ENCODE measurements around the gene MEF2C. TPM values are rescaled to one million over a fixed set of nuclear protein-coding genes. Genes with fewer than 3 reads are reported as not detected.

MEF2C gene
- polyA plus RNA-seq, 3 donors = 32.0 to 89.3 (median 88.3) TPM

DNA sequence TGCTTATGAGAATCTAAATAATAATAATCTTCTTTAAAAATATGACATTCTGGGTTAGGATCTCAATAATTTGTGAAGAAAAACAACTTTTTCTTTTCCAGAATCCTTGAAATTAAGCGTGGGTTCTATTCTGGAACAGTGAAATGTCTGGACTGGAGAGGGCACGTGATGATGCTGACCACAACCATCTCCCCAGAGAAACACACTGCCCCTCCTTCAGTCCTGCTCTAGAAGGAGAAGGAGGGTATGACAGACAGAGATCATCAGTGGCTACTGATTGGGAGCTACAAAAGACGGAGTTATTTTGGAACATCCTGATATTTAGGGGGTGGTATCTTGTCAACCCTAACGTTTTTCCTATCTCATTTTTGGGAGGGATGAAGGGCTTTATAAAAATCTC, 40.2 kb downstream of the MEF2C start:
- Histone ChIP-seq H2AFZ (ENCODE audit: insufficient read depth, low read depth, low read length, poor library complexity, severe bottlenecking) (no peak overlapping the region), H3K9ac (ENCODE audit: insufficient read depth, low read length, poor library complexity, severe bottlenecking) (no peak overlapping the region), H3K4me1 (ENCODE audit: control insufficient read depth in 1 of 2, insufficient read depth in 2 of 2, low read length in 2 of 2) (peaks cover 7 to 22% of the 10 kb centered on the region in 2 donors), H3K9me3 (replicated peaks in 1 of 2; ENCODE audit: control insufficient read depth in 1 of 2, insufficient read depth in 1 of 2, low read length in 2 of 2) (no peaks in the 10 kb centered on the region), H4K20me1 (ENCODE audit: insufficient read depth, low read length) (peaks cover 24% of the 10 kb centered on the region), H3K4me2 (replicated peaks; ENCODE audit: extremely low read depth, low read length, poor library complexity, severe bottlenecking) (no peak overlapping the region), H3K79me2 (ENCODE audit: insufficient read depth, low read length) (peaks cover 41% of the 10 kb centered on the region), H3K27ac (ENCODE audit: low read depth in 1 of 2, low read length in 2 of 2) (no peak overlapping the region), H3K4me3 (replicated peaks in 1 of 3; ENCODE audit: low read depth in 2 of 3, low read length in 3 of 3) (no peak overlapping the region), H3K27me3 (ENCODE audit: control insufficient read depth in 2 of 2, insufficient read depth in 2 of 2, low read length in 2 of 2) (no peaks in the 10 kb centered on the region), H3K36me3 (replicated peaks in 1 of 2; ENCODE audit: control insufficient read depth in 1 of 2, insufficient read depth in 2 of 2, low read length in 2 of 2) (peaks cover 0 to 3% of the 10 kb centered on the region in 2 donors)
- no peaks in the 10 kb centered on the region for H3K9me3 Mint-ChIP-seq
- peaks cover 19 to 30% of the 10 kb centered on the region in 2 donors for H3K36me3 Mint-ChIP-seq
- no peak for DNase-seq
- H3K4me3 Mint-ChIP-seq = no peak overlapping the region
- peaks cover 35% of the 10 kb centered on the region for H3K4me1 Mint-ChIP-seq
- H3K27ac Mint-ChIP-seq = peak overlapping the region in 3 of 7 donors; percentile 5 to 42 (median 19)
- no peak for TF ChIP-seq CTCF (IDR thresholded peaks at IDR 0.05)
- H3K27me3 Mint-ChIP-seq (ENCODE audit: low read depth in 3 of 3) = no peaks in the 10 kb centered on the region
- whole genome bisulfite sequencing (ENCODE audit: insufficient coverage) = no CpG with 5 or more reads among the region's 4 CpGs
- intact Hi-C loops (cut with micrococcal nuclease) = no loop called here

GRCh38 chr5:88841212-88841611, 41.8 kb downstream of the MEF2C start:
- peaks cover 0 to 2% (median 0%) of the 10 kb centered on the region in 3 donors for H3K27me3 Mint-ChIP-seq (ENCODE audit: low read depth in 3 of 3)
- peaks cover 21 to 28% of the 10 kb centered on the region in 2 donors for H3K36me3 Mint-ChIP-seq
- peaks cover 9 to 15% of the 10 kb centered on the region in 2 donors for H3K4me1 ChIP-seq (ENCODE audit: control insufficient read depth in 1 of 2, insufficient read depth in 2 of 2, low read length in 2 of 2)
- no peak overlapping the region for H3K4me3 ChIP-seq (replicated peaks in 1 of 3; ENCODE audit: low read depth in 2 of 3, low read length in 3 of 3)
- peaks cover 23% of the 10 kb centered on the region for H4K20me1 ChIP-seq (ENCODE audit: insufficient read depth, low read length)
- H3K9ac ChIP-seq (ENCODE audit: insufficient read depth, low read length, poor library complexity, severe bottlenecking) = no peak overlapping the region
- H3K4me3 Mint-ChIP-seq = no peak overlapping the region
- WGBS (ENCODE audit: insufficient coverage) = 100% methylated on average over 1 of the region's 4 CpGs
- H3K4me2 ChIP-seq (replicated peaks; ENCODE audit: extremely low read depth, low read length, poor library complexity, severe bottlenecking) = no peak overlapping the region
- H3K27me3 ChIP-seq (ENCODE audit: control insufficient read depth in 2 of 2, insufficient read depth in 2 of 2, low read length in 2 of 2) = no peaks in the 10 kb centered on the region
- H3K27ac ChIP-seq (ENCODE audit: low read depth in 1 of 2, low read length in 2 of 2) = no peak overlapping the region
- H3K4me1 Mint-ChIP-seq = peaks cover 28% of the 10 kb centered on the region
- no peak for DNase-seq
- H3K79me2 ChIP-seq (ENCODE audit: insufficient read depth, low read length) = peaks cover 42% of the 10 kb centered on the region
- intact Hi-C loops (cut with micrococcal nuclease) = no loop called here
- peak overlapping the region in 2 of 7 donors; percentile 41 to 79 for H3K27ac Mint-ChIP-seq
- H3K36me3 ChIP-seq (replicated peaks in 1 of 2; ENCODE audit: control insufficient read depth in 1 of 2, insufficient read depth in 2 of 2, low read length in 2 of 2) = peaks cover 6 to 11% of the 10 kb centered on the region in 2 donors
- H2AFZ ChIP-seq (ENCODE audit: insufficient read depth, low read depth, low read length, poor library complexity, severe bottlenecking) = no peak overlapping the region
- TF ChIP-seq CTCF (IDR thresholded peaks at IDR 0.05) = no peak
- H3K9me3 ChIP-seq (replicated peaks in 1 of 2; ENCODE audit: control insufficient read depth in 1 of 2, insufficient read depth in 1 of 2, low read length in 2 of 2) = no peaks in the 10 kb centered on the region
- no peaks in the 10 kb centered on the region for H3K9me3 Mint-ChIP-seq

Data from CD14-positive monocyte (primary cell).